ENCODE data around the gene MANF.
"Not testable (repeated sequence)": the region's sequence is repeated elsewhere in the genome, so short reads cannot be mapped to it uniquely, and the experiment has no call there.

Gene MANF
- total RNA-seq: 29.9 to 47.0 reads per million in 2 donors

DNA sequence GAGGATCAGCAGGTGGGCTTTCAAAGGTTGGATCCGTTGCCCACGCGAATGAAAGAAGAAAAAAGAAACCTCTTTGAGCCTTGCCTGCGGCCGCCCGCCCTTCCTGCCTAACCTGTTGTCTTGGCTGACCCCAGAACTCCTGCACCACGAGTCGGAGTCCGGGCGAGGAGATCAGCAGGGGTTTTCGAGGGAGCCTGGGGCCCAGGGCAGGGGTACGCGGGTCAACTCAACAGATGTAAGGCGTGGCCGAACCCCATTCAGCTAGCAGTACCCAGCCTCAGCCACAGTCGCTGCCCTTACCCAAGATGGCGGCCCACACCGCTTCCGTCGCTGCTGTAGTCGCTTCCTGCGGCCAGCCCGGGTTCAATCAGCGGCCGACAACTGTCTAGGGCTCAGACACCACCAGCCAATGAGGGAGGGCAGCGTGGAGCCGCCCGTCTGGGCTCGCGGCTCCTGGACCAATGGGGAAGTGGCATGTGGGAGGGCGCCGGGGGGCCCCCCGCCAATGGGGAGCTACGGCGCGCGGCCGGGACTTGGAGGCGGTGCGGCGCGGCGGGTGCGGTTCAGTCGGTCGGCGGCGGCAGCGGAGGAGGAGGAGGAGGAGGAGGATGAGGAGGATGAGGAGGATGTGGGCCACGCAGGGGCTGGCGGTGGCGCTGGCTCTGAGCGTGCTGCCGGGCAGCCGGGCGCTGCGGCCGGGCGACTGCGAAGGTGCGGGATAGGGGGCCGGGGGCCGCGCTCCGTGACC lies at the start of gene MANF:
Gene MANF, plus strand, starts transcription at position 566 of the 748 bp plus-strand sequence. Its CDS starts 52 bp downstream, at position 618.
- DNase-seq: peak; percentile 95

DNA sequence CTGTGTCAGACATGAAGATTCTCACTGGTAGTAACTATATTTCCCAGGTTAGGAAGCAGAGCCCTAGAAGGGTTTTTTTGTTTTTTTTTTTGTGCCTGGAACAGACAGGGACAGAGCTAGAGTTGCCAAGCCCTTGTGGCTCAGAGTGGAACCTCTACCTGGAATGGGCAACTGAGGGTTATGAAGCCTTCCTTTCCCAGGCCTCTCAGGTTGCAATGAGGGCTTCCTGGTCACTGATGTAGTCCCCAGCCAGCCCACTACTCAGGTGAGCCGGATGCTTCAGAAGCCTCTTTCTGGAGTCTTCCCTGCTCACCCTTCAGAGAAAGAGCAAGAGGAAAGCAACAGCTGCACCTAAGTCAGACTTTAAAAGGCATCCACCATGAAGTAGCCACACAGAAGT lies 48.8 kb upstream of the MANF start:
- no peak for DNase-seq

DNA sequence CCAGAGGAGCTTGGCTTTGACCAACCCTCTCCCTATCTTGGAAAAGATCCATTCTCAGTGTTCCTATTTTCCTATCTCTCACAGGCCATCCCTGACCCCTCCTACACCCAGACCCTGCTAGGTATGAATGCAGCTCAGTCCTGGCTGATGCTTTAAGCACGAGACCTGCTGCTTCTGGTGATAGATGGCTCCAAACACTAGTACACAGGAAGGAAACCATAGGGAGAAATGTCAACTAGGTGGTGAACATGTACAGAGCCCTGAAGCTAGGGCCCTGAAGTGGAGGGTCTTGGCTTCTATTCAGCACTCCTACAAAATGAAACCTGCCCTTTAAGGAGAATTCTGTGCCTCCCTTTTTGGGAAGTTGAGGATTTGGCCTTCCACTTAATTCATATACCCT lies 47.4 kb upstream of the MANF start:
- no peak for DNase-seq

DNA sequence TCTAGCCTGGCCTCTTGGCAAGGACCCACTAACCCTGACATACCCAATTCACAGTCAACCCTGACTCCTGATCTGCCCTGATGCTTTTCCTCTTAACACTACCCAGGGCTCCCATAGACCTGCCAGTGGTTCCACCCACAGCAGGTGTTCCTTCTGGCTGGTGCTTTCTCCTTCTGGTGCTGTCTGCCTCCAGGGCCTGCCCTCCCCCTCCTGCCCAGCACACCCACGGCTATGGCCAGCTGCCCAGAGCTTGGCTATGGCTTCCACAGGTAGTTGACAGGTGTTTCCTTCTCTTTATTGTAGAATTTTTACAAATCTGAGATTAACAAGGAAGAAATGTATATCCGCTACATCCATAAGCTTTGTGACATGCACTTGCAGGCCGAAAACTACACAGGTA lies 46.5 kb upstream of the MANF start:
- no peak for DNase-seq

DNA sequence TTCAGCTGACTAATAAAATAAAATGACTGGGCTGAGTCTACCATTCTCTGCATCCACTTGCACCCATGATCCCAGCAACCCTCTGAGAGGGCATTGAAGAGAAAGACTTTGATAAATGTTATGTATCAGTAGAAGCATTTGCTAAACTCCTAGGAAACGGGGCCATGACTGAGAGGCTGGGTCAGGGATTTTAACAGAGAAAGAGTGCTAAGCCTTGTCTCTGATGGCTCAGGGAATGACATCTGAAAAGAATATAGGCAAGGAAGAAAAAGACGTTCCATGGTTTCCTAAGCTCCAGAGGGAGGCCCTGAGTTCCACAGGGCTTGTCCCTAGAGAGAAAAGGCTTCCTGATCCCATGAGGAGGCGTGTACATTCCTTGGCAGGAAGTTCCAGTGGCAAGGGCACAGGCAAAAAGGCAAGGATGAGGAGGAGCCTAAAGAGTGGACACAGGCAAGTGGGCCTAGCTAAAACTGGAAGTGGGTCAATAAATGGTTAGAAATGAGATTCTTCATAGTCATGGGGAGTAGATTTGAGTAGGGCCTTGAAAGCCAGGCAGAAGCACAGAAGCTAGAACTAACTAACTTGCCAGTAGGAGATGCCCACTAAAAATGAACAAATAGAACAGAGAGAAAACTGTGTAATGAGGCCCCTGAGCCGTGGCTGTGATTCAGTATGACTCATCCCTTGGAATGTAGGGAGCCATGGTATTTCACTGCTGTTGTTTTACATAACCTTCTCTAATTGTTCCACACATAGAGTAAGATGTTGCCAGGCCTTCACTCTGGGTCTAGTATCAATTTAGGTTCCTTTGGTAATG lies 44.9 kb upstream of the MANF start:
- no peak for DNase-seq

DNA sequence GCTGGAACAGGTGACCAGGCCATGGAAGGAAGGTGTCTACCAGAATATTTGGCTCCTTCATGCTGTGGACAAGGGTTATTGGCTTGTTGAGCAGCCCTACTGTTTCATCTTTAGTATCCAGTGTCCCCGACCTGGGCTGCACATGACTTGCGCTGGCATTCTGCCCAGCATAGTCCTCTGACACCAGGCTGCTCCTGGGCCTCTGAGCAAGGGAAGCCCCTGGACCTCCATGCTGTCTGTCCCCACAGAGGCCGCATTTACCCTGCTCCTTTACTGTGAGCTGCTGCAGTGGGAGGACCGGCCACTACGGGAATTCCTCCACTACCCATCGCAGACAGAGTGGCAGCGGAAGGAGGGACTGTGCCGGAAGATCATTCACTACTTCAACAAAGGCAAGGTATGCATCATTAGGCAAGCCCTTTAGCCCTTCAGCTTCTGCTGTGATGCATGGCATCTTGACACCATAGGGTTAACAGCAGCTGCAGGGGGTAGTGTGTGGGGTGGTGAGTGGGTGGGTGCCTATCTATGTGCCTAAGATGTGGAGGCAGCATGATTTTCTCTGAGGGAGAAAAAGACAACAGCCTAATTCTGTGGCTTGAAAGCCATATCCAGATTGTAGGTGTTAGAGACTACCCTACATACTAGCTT lies 44.0 kb upstream of the MANF start:
- no peak for DNase-seq

DNA sequence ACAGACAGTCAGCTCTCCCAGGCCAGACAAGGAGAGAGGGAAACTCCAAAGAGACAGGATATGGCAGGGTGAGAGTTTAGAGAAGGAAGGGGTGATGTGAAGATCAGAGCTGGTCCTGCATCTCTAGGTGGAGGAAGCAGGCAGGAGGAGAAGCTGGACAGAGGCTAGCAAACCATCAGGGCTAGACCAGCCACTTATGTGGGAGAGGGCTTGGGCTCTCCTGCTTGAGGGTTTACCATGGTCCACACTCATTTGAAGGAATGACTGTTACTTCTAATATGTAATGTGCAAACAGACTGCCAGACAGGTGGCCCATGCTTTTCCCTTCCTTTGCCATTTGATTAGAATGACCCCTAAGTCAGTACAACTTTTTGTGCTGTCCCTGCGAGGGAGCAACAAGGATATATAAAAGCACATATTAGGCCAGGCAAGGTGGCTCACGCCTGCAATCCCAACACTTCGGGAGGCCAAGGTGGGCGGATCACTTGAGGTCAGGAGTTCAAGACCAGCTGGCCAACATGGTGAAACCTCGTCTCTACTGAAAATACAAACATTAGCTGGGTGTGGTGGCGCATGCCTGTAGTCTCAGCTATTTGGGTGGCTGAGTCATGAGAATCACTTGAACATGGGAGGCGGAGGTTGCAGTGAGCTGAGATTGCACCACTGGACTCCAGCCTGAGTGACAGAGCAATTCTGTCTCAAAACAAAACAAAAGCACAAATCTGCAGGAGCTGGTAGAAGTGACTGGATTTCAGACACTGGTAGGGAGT lies 41.0 kb upstream of the MANF start:
- DNase-seq: no peak

DNA sequence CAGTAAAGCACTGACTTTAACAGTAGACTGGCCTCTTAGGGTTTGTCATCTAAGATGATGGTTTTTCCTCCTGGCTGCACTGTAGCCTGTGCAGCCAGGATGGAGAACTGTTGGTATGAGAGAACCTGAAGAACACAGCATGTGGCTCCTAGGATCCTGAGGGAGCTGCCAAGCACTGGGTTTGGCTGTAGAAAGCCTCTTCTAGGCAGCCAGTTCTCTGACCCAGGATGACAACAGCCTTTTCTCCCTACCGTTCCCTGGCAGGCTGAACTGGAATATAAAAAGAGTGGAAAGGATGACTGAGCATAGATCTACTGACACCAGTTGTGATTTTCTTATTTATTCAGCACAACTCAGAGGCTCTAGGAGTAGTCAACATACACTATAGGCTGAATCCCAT lies 34.3 kb upstream of the MANF start:
- DNase-seq: no peak

DNA sequence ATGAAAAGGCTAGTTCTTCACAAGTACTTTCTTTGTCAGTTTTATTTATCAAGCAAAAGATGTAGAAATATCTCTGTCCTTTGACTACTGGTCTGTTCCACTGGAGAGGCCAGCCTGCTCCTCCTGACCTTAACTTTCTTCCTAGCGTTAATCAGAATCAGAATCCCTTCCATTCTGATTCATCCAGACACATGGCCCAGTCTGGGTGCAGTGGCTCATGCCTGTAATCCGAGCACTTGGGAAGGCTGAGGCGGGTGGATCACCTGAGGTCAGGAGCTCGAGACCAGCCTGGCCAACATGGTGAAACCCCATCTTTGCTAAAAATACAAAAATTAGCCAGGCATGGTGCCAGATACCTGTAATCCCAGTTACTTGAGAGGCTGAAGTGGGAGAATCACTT lies 32.0 kb upstream of the MANF start:
- no peak for DNase-seq

DNA sequence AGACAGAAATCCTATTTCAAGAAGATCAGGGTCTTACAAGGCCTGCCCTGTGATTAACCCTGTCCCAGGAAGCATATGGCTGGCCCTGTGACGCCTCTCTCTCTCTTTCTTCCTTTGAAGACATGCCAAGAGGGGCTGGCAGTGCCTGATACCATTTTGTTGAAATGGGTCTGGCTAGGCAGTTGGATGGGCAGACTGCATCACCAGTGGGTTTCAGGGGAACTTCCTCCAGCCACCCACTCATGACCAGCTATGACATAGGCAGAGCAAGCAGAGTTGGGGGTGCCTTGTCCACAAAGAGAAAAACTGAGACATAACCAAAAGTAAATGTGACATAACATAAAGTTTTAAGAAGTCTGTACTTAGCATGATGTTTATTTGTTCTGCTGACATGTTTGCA lies 31.4 kb upstream of the MANF start:
- DNase-seq: no peak

DNA sequence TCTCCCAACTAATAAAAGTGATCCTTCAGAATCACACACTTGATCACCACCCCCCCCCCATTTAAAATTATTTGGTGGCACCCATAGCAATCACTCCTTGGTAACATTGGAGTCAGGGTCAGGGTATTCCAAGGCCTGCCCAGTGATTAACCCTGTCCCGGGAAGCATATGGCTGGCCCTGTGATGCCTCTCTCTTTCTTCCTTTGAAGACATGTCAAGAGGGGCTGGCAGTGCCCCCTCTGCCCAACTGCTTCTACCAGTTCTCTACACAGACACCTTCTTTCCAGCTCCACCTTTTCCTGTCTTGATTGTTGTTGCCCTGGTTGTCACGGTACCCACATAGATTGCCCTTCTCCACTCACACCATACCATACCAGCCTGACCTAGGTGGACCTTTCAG lies 30.9 kb upstream of the MANF start:
- DNase-seq: no peak

DNA sequence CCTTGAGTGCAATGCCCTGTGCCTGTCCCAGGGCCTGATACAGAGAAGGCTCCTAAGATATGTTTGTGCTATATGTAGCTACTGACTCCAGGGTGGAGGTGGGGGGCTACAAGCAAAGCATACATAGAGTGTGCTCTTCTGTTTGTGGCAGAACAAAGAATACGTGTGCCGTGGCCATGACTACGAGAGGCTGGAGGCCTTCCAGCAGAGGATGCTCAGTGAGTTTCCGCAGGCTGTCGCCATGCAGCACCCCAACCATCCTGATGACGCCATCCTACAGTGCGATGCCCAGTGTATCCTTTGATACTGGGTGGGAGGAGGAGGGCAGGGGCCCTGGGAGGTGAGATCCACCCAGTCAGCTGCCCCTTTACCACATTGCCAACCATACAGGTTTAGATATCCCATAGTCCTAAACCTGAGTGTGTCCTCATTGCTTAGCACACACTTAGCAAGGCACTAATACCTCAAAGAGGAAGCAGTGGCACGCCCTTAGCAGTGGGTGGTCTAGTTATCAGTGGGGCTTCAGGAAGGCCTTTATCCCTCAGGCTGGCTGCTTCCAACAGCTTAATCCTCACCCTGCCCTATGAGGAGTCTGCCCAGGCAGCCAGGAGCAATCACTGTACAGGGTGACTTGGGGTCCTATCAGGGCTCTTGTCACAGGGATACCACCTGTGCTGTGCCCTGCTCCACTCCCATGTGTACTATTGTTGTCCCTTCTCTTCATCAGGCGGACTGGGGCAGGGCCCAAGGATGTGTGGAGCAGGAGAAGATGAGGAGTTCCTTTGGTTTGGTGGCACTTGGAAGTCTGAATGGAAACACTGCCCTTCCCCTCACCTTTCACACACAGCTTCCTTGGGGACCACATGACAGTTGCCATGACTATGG lies 30.1 kb upstream of the MANF start:
- DNase-seq: no peak

DNA sequence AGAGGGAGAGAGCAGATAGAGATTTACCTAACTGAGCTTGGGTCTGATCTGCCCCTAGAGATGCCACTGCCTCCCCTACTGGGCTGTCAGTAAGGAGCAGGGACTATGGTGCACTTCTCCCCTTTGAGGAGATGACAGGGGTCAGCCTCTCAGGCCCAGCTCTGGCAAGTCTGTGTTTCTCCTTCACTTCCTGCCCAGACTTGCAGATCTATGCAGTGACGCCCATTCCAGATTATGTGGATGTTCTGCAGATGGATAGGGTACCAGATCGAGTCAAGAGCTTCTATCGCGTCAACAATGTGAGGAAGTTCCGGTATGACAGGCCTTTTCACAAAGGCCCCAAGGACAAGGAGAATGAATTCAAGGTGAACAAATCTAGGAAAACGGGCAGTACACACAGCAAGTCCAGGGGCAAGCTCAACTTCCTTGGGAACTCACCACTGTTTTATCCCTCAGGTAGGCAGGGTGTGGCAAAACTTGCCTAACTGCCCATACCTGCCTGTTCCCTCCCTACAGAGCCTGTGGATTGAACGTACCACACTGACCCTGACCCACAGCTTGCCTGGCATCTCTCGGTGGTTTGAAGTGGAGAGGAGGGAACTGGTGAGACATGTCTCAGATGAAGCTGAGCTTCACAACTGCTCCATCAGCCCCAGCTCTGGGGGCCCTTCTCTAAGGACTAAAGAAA lies 29.1 kb upstream of the MANF start:
- no peak for DNase-seq

DNA sequence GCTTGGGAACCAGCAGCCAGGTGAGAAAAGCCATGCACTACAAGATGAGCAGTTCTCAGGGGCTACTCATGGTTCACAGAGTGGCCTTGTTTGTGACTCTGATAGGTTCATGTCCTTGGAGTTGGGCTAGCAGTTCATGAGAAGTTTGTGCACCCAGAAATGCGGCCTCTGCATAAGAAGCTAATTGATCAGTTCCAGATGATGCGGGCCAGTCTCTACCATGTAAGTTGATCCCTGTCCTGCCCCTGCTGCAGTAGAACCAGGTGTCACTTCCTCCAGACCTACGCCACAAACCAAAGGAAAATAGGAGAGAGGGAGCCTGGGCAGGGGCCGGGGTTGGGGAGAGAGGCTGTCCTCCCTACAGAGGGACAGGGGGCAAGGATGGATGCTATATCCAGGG lies 27.2 kb upstream of the MANF start:
- DNase-seq: no peak

DNA sequence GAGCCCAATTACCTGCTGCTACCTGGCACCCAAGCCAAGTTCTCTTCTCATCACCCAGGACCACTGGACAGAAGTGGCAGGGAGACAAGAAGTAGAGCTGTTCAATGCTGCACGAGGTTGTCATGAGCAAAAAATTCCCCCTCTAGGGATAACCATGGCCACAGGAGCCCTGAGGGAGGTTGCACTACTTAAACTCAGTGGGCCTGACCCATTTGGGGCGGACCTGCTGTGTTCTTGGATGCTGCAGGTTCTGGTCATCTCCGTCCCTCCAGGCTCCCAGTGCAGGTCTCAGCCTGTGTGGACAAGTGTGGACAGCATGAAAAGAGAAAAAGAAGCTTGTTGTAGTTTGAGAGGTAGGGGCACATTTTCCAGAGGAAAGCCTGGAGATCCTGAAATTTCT lies 26.1 kb upstream of the MANF start:
- no peak for DNase-seq

DNA sequence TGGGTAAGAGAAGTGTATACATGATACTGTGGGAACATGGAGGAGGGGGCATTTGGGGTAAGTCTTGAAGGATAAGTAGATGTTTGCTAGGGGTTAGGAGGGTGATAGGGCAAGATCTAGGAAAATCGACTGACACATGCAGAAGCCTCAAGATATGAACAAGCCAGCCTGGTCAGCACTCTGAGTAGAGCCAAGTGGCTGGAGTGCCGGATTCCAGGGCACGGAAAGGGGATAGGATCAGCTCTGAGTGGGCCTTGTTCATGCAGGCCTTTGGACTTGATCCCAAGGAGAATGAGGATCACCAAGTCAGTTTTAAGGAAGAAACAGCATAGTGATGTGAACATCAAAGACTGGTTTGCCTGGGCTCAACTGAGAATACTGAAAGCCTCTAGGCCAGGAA lies 24.3 kb upstream of the MANF start:
- DNase-seq: no peak

DNA sequence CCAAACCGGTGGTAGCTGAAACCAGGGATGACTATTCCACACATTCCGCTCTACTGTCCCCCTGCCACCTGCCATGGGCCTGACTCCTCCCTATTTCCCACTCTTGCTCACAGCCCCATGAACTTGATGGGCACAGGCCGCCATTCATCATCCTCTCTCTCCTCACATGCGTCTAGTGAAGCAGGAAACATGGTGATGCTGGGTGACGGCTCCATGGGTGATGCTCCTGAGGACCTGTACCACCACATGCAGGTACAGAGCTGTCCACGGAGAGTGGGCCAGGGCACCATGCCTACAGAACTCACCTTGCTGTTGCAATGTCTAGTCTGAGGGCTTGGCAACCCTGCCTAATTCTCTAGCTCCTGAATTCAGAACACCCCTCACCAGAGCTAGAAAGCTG lies 23.3 kb upstream of the MANF start:
- no peak for DNase-seq

DNA sequence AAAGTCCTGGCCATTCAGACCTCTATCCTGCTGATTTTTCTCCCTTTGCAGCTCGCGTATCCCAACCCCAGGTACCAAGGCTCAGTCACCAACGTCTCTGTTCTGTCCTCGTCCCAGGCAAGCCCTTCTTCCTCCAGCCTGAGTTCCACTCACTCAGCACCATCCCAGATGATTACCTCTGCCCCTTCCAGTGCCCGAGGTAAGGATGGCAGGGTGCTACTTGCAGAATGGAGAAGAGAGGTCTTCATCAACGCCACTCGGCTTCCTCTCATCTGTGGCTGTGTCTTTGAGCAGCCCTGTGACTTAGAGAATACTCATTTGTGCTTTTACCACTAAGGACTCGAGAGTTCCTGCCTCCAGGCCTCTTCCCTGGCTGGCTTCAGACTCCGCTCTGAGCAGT lies 22.6 kb upstream of the MANF start:
- no peak for DNase-seq

DNA sequence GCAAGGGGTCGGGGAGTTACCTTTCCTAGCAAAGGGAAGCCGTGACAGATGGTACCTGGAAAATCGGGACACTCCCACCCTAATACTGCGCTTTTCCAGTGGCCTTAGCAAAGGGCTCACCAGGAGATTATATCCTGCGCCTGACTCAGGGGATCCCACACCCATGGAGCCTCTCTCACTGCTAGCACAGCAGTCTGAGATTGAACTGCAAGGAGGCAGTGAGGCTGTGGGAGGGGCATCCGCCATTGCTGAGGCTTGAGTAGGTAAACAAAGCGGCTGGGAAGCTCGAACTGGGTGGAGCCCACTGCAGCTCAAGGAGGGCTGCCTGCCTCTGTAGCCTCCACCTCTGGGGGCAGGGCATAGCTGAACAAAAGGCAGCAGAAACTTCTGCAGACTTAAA lies 16.8 kb upstream of the MANF start:
- DNase-seq: not testable (repeated sequence)

DNA sequence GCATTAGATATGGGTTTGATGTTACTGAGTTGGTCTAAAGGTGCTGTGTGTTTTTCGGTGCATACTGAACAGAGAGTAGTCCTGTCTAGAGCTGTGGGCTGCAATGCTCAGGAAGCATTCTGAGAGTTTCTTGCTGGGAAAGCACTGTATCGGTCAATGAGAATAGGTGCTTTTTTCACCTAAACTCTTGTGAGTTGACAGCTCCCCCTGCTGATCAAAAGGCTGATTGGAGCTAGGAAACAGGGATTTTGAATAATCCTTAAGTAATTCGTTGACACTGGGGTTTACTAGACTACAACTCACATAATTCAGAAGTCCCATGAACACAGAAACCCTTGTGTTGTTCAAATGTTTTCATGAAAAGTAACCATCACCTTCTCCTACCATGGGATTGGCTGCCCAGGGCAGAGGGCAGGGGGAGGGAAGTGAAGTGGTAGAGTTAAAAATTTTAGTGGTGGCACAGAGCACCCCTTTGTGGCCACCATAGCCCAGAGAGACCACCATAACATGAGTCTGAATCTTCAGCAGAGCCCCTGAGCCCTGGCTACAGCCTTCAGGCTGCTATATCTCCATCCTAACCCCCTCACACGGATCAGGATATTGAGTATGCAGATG lies 13.0 kb upstream of the MANF start:
- peak; percentile 29 for DNase-seq

Data from T-helper 9 cell (primary cell).